Stimulated activated CD8-positive, alpha-beta memory T cell treated with anti-CD3 and anti-CD28 coated beads, Interleukin-7, amount 100 ng/mL, for 24 hours (primary cell): Measurements from ENCODE around the gene DRD5.

ENCODE experiments used
- DNase-seq: peaks from one replicate; pipeline ENCODE4 v3.0.0-alpha.2; 2020; ENCODE audit warnings: low read depth

Gene DRD5

DNA sequence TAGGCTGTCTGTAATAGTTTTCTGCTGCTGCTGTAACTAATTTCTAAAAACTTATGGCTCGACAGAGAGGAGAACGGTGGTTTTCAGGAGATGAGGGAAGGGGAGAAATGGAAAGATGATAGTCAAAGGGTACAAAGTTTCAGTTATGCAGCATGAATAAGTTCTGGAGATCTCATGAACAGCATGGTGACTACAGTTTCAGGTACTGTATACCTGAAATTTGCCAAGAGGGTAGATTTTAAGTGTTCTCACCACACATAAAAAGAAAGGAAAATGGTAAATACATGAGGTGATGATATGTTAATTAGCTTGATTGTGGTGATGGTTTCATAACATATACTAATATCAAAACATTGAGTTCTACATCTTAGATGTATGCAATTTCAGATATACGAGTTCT lies 34.9 kb downstream of the DRD5 start:
- DNase-seq, result no peak

DNA sequence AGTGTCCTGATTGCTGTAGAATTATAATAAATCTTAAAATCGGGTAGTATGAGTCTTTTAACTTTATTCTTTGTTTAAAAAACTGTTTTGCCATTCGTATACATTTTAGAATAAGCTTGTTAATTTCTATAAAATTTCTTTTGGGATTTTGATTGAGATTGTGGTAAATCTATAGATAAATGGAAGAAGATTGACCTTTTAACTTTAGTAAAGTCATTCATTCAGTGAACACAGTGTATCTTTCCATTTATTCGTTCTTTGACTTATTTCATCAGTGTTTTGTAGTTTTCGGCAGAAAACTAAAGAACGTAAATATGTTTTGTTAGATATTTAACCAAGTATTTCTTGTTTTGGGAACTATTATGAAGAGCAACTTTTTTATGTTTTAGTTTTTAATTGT lies 38.9 kb downstream of the DRD5 start:
- DNase-seq, result no peak

DNA sequence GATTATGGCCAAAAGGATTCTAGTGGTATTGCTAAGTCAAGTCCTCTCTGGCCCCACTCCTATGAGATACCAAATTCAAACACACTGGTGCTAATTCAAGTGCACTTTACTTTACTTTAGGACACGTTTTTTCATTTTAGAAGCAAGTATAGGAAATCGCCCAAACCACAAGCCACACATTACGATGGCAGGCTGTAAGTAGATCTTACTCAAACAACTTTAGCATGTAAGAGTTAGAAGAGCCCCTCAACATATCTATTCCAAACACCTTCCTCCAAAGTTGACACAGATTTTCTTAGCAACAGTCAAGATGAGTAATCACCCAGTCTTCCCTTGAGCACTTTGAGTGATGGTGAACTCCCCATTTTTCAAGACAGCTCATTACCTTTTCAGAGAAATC lies 43.6 kb downstream of the DRD5 start:
- DNase-seq, result no peak

DNA sequence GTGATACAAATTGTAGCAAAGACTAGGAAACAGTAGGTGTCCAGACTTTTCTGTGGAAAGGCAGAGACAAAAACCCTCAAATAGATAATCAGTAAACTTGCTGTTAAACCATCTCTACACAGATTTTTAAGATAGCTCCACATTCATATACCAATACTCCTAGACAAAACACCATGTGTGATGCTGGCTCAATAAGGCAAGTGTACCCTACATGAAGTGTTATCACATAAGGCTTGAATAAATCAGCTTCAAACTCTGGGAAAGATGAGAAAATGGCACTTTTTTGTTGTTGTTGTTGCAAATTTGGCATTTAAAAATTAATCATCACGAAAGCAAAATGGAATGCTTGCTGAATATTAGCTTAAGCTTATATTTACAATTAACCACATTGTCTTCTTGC lies 45.1 kb downstream of the DRD5 start:
- no peak for DNase-seq

DNA sequence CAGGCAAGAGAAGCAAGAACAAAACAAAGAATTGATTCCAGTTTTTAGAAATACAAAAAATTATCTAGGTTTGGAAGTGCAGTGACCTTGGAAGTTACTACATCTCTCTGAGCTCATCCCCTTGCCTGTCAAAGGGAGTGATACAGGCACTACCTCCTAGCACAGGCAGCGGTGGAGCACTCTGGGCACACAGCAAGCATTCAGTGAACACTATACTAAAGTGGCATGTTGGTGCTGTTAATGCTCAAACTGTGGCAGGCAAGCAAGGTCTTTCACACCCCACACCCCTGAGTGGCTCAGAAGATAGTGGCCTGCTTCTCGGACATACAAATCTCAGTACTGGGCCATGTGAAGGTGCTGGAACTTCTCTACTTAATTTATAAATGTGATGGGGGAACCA lies 51.2 kb downstream of the DRD5 start:
- no peak for DNase-seq

DNA sequence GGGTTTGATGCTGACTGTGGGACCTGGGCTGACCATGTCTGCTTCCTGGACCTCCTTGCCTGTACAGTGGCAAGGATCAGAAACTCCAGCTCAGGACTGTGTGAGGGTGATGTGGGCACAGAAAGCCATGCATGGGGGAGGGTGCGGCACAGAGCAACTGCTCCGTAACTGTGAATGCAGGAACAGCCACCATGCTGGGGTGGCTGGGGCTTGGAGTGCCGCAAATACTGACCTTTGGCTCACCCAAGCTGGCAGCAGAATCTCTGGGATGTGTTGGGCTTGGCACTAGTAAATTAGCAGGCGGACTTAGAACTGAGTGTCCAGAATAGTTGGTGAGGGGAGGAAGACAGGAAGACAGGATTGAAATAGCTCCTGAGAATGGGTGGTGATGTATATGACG lies 52.0 kb downstream of the DRD5 start:
- DNase-seq, result no peak
